Measurements from ENCODE around the gene FLYWCH2. TPM values are rescaled to one million over a fixed set of nuclear protein-coding genes. Genes with fewer than 3 reads are reported as not detected.

Gene FLYWCH2
- total and polyA plus RNA-seq, 2 donors (not counting 3 experiments of a cell fraction or from before 2014, with no cell fraction given) = 18.3 to 34.6 TPM

GRCh38 chr16:2841606-2842339, 41.2 kb upstream of the FLYWCH2 start:
- no peaks in the 10 kb centered on the region for H3K9me1 ChIP-seq (replicated peaks; ENCODE audit: control insufficient read depth, extremely low read depth, insufficient read depth, low read length)
- H3K4me1 ChIP-seq (ENCODE audit: control insufficient read depth, extremely low read depth, insufficient read depth, low read length) = peaks cover 12% of the 10 kb centered on the region
- H4K20me1 ChIP-seq (replicated peaks; ENCODE audit: control insufficient read depth, extremely low read depth, insufficient read depth, low read length) = no peaks in the 10 kb centered on the region
- peak overlapping the region; percentile 54 for H2AFZ ChIP-seq (ENCODE audit: low read depth, low read length)
- DNase-seq (ENCODE audit: low read depth, low spot score) (no peak), FAIRE-seq (no peak)
- CTCF ChIA-PET = interaction anchor here (1.3 to 6.4 kb wide), 2 partner anchors 28 to 85 kb away, joined by 3 to 372 read pairs; no protein-coding TSS in a partner anchor
- no peaks in the 10 kb centered on the region for H3K27me3 ChIP-seq (ENCODE audit: control insufficient read depth in 2 of 2, insufficient read depth in 2 of 2, low read length in 2 of 2)
- H3K4me2 ChIP-seq (ENCODE audit: insufficient read depth, low read length) = no peak overlapping the region
- no peaks in the 10 kb centered on the region for H3K79me2 ChIP-seq (ENCODE audit: control insufficient read depth, insufficient read depth, low read length)
- no TSS peak for BruUV-seq (replicated peaks)
- H3K9me3 ChIP-seq (replicated peaks; ENCODE audit: control insufficient read depth, insufficient read depth, low read length) = no peaks in the 10 kb centered on the region
- no peak overlapping the region for H3K4me3 ChIP-seq (replicated peaks in 1 of 3; ENCODE audit: insufficient read depth in 1 of 3, low read depth in 1 of 3, low read length in 3 of 3)
- no peaks in the 10 kb centered on the region for H3K36me3 ChIP-seq (ENCODE audit: control insufficient read depth in 2 of 2, extremely low read depth in 1 of 2, insufficient read depth in 2 of 2, low read length in 2 of 2)
- TF ChIP-seq EZH2 (IDR thresholded peaks at IDR 0.05; ENCODE audit: borderline replicate concordance, low read depth, low read length, severe bottlenecking) = no peak
- TF ChIP-seq POLR2A (IDR thresholded peaks at IDR 0.05; ENCODE audit: low read depth, low read length) = no peak
- no peak for TF ChIP-seq FOS (IDR thresholded peaks at IDR 0.05; ENCODE audit: borderline replicate concordance, insufficient read depth, low read length)
- no peak for TF ChIP-seq JUN (IDR thresholded peaks at IDR 0.05; ENCODE audit: borderline replicate concordance, insufficient read depth, insufficient read length, low read depth)
- no peak for TF ChIP-seq POLR2AphosphoS5 (IDR thresholded peaks at IDR 0.05; ENCODE audit: insufficient read depth, low read depth, low read length)
- no peak for TF ChIP-seq MYC (IDR thresholded peaks at IDR 0.05; ENCODE audit: low read depth, low read length)
- no peak overlapping the region for H3K27ac ChIP-seq (ENCODE audit: insufficient read depth, low read depth, low read length)
- intact Hi-C loops (cut with micrococcal nuclease) = no loop called here
- dilution Hi-C loops (cut with MboI; ENCODE audit: extremely low pct_ligation_motif_present, low sequenced_read_pairs) = no loop called here
- no peak overlapping the region for H3K9ac ChIP-seq (replicated peaks; ENCODE audit: extremely low read depth, insufficient read depth, low read length)
- POLR2A ChIA-PET = no interaction called here

GRCh38 chr16:2842340-2843000, 40.5 kb upstream of the FLYWCH2 start:
- intact Hi-C loops (cut with micrococcal nuclease) (no loop called here), dilution Hi-C loops (cut with MboI; ENCODE audit: extremely low pct_ligation_motif_present, low sequenced_read_pairs) (no loop called here)
- H3K9me1 ChIP-seq (replicated peaks; ENCODE audit: control insufficient read depth, extremely low read depth, insufficient read depth, low read length) = no peaks in the 10 kb centered on the region
- POLR2A ChIA-PET = no interaction called here
- peaks cover 12% of the 10 kb centered on the region for H3K4me1 ChIP-seq (ENCODE audit: control insufficient read depth, extremely low read depth, insufficient read depth, low read length)
- no peaks in the 10 kb centered on the region for H3K79me2 ChIP-seq (ENCODE audit: control insufficient read depth, insufficient read depth, low read length)
- H3K27ac ChIP-seq (ENCODE audit: insufficient read depth, low read depth, low read length) = no peak overlapping the region
- H3K36me3 ChIP-seq (ENCODE audit: control insufficient read depth in 2 of 2, extremely low read depth in 1 of 2, insufficient read depth in 2 of 2, low read length in 2 of 2) = no peaks in the 10 kb centered on the region
- H4K20me1 ChIP-seq (replicated peaks; ENCODE audit: control insufficient read depth, extremely low read depth, insufficient read depth, low read length) = no peaks in the 10 kb centered on the region
- TF ChIP-seq POLR2AphosphoS5 (IDR thresholded peaks at IDR 0.05; ENCODE audit: insufficient read depth, low read depth, low read length) = peak; percentile 62
- no peak for TF ChIP-seq MYC (IDR thresholded peaks at IDR 0.05; ENCODE audit: low read depth, low read length)
- TF ChIP-seq, protein P1, sequence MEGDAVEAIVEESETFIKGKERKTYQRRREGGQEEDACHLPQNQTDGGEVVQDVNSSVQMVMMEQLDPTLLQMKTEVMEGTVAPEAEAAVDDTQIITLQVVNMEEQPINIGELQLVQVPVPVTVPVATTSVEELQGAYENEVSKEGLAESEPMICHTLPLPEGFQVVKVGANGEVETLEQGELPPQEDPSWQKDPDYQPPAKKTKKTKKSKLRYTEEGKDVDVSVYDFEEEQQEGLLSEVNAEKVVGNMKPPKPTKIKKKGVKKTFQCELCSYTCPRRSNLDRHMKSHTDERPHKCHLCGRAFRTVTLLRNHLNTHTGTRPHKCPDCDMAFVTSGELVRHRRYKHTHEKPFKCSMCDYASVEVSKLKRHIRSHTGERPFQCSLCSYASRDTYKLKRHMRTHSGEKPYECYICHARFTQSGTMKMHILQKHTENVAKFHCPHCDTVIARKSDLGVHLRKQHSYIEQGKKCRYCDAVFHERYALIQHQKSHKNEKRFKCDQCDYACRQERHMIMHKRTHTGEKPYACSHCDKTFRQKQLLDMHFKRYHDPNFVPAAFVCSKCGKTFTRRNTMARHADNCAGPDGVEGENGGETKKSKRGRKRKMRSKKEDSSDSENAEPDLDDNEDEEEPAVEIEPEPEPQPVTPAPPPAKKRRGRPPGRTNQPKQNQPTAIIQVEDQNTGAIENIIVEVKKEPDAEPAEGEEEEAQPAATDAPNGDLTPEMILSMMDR (IDR thresholded peaks at IDR 0.05; ENCODE audit: extremely low read depth in 1 of 2, insufficient read depth in 1 of 2, low read depth in 1 of 2, low read length in 2 of 2) = peak; percentile 61 to 79
- H3K9me3 ChIP-seq (replicated peaks; ENCODE audit: control insufficient read depth, insufficient read depth, low read length) = no peaks in the 10 kb centered on the region
- no TSS peak for BruUV-seq (replicated peaks)
- peak overlapping the region; percentile 28 for H2AFZ ChIP-seq (ENCODE audit: low read depth, low read length)
- no peak overlapping the region for H3K4me3 ChIP-seq (replicated peaks in 1 of 3; ENCODE audit: insufficient read depth in 1 of 3, low read depth in 1 of 3, low read length in 3 of 3)
- FAIRE-seq (peak; percentile 89), DNase-seq (ENCODE audit: low read depth, low spot score) (no peak)
- H3K9ac ChIP-seq (replicated peaks; ENCODE audit: extremely low read depth, insufficient read depth, low read length) = no peak overlapping the region
- H3K27me3 ChIP-seq (ENCODE audit: control insufficient read depth in 2 of 2, insufficient read depth in 2 of 2, low read length in 2 of 2) = no peaks in the 10 kb centered on the region
- H3K4me2 ChIP-seq (ENCODE audit: insufficient read depth, low read length) = no peak overlapping the region
- CTCF ChIA-PET = interaction anchor here (1.0 to 6.4 kb wide), 4 partner anchors 11 to 85 kb away, joined by 3 to 372 read pairs (median 4); no protein-coding TSS in a partner anchor

Measured in endothelial cell of umbilical vein (primary cell).